GM21737 (cell line): ENCODE data around the gene TCERG1L.

ENCODE experiments used
- ATAC-seq: cut with Tn5 transposase; IDR thresholded peaks from one replicate; pipeline ENCODE4 v1.9.1; 2021; ENCODE audit warnings: mild to moderate bottlenecking, moderate library complexity; ENCODE audit not compliant: unreplicated experiment

Gene TCERG1L

GRCh38 chr10:131272897-131273451 lies 38.5 kb downstream of the TCERG1L start:
- no peak for ATAC-seq

- ATAC-seq: no peak
Measured at GRCh38 chr10:131271966-131272365, 39.6 kb downstream of the TCERG1L start.

GRCh38 chr10:131271195-131271880 lies 40.2 kb downstream of the TCERG1L start:
- ATAC-seq: no peak

GRCh38 chr10:131270461-131271190 lies 40.9 kb downstream of the TCERG1L start:
- no peak for ATAC-seq

GRCh38 chr10:131269776-131270460 lies 41.6 kb downstream of the TCERG1L start:
- ATAC-seq: no peak

GRCh38 chr10:131267814-131268095 lies 43.8 kb downstream of the TCERG1L start:
- no peak for ATAC-seq

- no peak for ATAC-seq
Measured at GRCh38 chr10:131266936-131267813, 44.3 kb downstream of the TCERG1L start.

DNA sequence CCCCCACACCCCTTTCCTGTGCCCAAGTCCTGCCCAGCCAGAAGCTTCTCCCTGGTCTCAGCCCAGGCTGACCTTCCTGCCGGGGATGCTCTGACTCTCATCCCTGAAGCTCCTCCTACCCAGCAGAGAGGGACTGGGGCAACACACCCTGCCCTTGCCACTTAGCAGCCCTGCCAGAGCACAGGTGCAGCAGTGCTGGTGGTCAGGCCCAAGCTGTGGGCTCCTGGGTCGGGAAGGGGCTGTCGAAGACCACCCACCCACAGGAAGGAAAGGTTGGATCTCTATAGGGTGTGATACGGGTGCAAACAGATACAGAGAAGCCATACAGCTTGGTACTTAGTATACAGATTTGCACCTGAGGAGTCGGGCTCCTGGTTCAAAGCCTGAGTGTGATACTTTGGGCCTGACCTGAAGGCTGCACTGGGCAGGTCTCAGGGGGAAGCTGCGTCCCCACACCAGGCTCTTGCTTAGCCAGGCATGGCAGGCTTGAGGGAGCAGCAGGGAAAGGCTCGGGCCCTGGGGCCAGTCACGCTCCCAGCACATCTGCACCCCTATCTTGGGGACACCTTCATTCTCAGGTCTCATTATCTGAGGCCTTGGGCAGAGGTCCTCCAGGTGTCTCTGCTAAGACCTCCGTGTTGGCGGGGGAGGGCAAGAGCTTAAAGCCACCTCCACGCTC lies 47.3 kb downstream of the TCERG1L start:
- no peak for ATAC-seq

GRCh38 chr10:131261890-131262475 lies 49.5 kb downstream of the TCERG1L start:
- no peak for ATAC-seq

DNA sequence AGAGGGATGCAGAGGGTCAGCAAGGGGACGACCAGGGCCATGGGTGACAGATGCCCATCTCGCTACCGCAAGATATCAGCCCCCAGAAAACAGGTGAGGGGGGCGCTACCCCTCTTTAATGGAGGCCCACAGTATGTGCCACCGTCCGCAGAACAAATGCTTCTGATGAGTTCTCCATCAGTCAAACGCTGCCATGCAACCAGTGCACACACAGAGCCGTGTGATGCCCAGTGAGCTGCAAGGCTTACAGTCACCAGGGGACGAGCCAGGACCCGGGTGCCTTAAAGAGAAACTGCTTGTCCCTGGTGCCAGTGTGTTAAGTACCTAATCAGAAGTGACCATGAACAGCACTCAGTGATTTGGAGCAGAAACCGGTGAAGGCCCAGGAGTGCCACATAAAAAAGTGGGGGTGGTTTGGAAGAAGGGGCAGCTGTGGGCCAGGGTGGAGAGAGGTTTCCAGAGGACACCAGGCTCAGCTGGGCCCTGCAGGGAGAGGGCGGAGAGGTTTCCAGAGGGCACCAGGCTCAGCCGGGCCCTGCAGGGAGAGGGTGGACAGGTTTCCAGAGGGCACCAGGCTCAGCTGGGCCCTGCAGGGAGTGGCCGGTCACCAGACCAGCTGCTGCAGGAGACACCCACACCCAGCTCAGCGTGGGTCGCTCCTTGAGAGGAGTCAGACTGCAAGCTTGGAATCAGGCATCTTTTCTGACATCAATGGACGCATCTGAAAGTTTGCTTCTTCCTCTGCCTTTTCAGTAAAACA lies 50.9 kb downstream of the TCERG1L start:
- ATAC-seq: no peak

DNA sequence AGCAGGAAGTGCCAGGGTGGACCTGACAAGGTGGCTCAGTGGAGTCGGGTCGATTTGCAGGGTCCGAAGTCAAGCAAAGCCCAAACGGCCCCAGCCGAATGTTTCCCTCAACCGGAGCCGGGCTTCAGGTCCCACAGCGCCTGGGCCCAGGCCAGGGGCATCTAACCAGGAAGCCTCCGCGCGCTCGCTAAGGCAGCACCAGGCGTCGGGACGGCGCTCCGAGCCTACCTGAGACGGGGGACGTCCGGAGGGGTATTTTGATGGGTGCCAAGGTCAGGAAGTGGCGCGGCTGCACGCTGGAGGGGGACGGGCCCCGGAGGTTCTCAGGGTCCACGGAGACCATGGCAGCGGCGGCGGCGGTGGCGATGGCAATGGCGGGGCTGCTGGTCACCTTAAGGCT lies 51.5 kb downstream of the TCERG1L start:
- ATAC-seq: no peak

- no peak for ATAC-seq
Measured at GRCh38 chr10:131259535-131259934, 52.0 kb downstream of the TCERG1L start.

DNA sequence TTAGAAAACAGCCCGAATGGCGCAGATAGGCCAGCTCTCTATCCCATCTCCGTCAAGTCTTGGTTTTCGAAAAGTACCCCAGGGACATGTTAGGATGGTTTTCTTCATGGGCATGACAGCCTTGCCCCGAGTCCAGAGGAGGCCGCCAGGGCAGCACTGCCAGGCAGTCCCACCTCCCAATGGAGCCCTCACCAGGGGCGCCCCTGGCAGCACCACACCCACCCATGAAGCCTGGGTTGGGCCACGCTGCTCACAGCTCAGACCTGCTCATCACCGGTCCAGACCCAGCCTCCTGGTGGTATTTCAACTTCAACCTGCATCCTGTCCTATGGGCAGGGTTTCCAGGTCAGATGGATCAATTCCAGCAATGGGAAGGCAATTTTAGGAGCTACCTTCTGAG lies 53.3 kb downstream of the TCERG1L start:
- ATAC-seq: no peak

GRCh38 chr10:131257027-131257426 lies 54.5 kb downstream of the TCERG1L start:
- no peak for ATAC-seq

- no peak for ATAC-seq
Measured at GRCh38 chr10:131254859-131255252, 56.7 kb downstream of the TCERG1L start.

DNA sequence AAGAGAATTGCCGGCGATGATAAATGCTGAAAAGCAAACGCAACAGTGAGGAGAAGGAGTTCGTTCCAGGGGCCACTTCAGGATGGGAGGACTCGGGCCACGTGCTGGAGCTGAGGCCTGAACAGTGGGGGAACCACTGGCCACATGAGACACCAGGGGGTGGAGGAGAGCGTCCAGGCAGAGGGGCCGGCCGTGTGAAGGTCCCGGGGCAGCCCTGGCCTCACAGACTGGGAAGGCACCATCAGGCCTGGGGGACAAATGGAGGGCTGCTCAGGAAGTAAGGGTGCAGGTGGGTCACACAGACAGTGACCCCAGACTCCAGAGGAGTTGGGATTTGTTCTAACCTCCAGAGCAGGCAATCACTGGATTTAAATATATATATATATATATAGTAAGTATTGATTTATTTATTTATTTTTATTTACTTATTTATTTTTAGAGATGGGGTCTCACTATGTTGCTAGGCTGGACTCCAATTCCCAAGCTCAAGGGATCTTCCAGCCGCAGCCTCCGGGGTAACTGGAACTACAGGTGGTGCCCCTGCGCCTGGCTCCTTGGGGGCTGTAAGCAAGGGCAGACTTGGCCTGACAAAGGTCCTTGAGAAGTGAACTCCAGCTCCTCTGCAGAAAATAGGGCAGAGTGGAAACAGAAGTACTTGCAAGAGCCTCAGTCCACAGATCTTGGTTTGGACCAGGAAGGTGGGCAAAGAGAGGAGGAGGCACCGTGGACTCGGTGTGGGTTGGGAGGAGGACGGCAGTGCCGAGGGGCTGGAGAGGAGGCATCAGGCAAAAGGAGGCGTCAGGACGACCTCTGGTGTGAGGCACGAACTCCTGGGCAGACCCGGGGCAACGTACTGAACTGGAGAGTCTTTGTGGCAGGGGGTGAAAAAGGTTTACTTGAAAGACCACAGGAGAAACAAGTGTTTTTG lies 57.3 kb downstream of the TCERG1L start:
- no peak for ATAC-seq

DNA sequence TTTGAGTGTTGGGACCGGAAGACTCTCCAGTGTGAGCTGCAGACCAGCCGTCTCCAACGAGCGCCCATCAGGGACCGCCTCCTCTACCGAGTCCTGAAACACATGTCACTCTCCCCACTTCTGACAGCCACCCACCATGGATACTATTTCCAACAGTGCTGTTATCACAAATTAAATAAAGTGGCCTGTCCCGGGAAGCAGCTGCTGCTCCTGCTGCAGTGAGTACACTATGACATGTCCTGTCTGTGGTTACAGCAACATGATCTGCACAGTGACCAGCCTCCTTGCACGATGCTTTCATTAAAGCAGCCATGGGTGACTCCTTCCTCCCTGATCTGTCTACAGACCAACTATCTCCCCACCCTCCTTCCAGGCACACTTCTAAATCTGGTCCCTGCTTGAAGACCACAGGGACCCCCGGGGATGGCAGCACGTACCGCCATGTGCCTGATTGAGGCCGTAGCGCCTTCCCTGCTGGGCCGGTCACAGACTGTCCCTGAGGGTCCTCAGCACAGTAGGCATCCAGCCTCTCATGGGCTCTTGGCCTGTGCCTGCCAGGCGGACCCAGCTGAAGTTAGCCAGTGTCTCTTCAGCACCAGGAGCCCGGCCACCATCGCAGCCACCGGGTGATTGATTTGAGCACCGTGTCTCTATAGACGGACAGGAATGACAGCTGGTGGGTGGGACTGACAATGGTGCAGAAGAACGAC lies 58.8 kb downstream of the TCERG1L start:
- no peak for ATAC-seq

DNA sequence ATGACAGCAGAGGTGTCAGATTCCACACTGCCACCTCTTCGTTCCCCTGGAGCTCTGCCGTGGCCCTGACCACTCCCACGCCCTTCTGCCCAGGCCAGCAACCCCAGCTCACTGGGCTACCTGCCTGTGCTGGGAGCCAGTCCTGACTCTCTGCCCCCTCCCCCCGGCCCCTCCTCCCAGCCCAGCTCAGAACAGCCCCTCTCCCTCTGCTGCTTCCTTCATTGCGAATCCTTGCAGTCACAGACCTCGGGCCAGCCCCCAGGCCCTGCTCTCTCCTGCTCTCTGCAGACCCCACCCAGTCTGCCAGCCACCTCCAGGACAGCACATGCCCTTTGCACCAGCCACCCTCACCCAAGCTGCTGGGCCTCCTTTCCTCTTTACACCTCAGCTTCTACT lies 60.4 kb downstream of the TCERG1L start:
- ATAC-seq: no peak
